NOMO-1 treated with DMSO at 0.1 percent for 48 hours (cell line): ENCODE measurements around the gene MFSD11.
"Not testable (repeated sequence)": the region's sequence is repeated elsewhere in the genome, so short reads cannot be mapped to it uniquely, and the experiment has no call there.

Experiments used
- DNase-seq: peaks from one replicate; lab custom pipeline; 2025; ENCODE audit not compliant: unreplicated experiment; lab: John Stamatoyannopoulos, UW

MFSD11 gene

DNA sequence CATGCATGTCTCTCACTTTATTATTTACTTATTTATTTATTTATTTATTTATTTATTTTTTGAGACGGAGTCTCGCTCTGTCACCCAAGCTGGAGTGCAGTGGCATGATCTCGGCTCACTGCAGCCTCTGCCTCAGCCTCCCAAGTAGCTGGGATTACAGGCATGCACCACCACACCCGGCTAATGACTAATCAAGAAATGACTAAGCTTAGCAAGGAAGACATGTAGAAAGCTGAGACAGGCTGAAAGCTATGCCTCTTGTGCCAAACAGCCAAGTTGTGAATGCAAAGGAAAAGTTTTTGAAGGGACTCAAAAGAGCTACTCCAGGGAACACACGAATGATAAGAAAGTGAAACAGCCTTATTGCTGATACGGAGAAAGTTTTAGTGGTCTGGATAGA is 7.9 kb downstream of the MFSD11 start:
- DNase-seq, result not testable (repeated sequence)

DNA sequence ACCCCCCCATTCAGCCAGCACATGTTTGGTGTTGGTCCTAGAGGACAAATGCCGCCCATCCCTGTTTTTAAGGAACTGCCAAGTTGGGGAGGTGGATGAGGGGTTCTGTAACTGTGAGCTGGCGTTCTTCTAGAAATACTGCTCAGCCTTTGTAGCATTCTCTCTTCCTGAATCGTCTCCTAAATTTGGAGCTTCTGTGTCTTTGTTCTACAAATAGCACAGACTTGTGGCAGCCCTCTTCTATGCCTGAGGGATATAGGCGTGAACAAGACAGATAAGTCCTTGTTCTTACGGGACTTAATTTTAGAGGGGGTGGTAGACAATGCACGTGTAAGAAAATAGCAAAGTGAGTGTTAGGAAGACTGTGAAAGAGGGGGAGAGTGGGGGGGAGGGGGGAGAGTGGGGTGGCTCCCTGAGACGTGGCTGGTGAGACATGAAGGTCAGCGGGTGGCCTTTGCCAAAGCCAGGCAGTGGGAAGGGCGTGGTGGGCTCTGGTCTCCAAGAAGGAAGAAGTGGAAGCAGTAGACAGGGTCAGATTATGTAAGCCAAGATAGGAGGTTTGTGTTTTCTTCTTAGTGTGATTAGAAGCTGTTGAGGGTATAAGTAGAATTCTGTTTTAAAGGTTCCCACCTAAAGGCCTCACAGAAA is 9.9 kb downstream of the MFSD11 start:
- DNase-seq, result no peak

GRCh38 chr17:76748657-76749056 is 10.7 kb downstream of the MFSD11 start:
- DNase-seq, result no peak

DNA sequence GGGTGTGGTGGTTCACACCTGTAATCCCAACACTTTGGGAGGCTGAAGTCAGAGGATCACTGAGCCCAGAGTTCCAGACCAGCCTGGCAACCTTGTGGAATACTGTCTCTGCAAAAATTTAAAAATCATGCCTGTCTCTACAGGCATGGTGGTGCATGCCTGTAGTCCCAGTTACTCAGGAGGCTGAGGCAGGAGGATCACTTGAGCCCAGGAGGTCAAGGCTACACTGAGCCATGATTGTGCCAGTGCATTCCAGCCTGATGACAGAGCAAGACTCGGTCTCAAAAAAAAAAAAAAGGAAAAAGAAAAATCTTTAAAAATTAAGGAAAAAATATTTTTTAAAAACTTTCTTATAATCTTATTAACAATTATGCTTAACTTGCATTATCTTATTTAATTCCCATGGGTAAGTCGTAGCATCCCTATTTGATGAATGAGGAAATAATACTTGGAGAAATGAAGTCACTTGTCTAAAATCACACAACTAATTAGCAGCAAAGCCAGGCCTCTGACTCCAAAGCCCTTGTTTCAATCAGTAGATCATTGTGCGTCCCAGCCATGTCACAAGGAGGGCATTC is 13.6 kb downstream of the MFSD11 start:
- no peak for DNase-seq

DNA sequence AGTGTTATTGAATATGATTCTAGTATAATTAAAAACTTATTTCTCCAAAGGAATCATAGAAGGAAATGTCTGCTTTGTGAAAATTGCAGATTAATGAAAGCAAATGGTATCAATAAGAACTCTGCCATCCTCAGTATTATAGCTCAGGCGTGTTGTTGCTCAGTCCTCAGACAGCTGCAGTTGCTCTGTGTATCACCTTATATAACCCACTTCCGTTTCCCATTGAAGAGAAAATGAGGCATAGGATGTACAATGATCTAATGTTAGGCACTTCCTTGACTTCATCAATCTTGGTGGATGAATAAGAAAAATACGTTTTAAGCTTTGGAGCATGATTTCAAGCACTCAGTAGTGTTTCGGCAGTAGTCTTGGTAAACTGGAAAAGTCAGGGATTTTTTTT is 14.1 kb downstream of the MFSD11 start:
- DNase-seq, result no peak

- DNase-seq, result no peak
These were observed 15.4 kb downstream of the MFSD11 start for GRCh38 chr17:76753061-76753961.

- DNase-seq, result no peak
These were observed 17.4 kb downstream of the MFSD11 start for GRCh38 chr17:76755285-76755684.

GRCh38 chr17:76757256-76757655 is 19.3 kb downstream of the MFSD11 start:
- DNase-seq, result no peak

DNA sequence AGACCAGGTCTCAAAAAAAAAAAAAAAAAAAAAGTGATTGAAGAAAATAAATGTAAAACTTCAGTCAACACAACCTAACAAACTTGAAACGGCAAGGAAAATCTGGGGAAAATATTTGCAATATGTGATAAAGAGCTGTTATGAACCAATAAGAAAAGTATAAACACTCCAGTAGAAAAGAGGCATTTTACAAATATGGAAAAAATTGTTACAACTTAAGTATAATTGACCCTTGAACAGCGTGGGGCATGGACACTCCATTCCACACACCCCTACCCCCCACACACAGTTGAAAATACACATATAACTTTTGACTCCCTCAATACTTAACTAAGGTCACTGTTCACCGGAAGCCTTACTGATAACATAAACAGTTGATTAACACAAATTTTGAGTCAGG is 20.7 kb downstream of the MFSD11 start:
- DNase-seq, result no peak

DNA sequence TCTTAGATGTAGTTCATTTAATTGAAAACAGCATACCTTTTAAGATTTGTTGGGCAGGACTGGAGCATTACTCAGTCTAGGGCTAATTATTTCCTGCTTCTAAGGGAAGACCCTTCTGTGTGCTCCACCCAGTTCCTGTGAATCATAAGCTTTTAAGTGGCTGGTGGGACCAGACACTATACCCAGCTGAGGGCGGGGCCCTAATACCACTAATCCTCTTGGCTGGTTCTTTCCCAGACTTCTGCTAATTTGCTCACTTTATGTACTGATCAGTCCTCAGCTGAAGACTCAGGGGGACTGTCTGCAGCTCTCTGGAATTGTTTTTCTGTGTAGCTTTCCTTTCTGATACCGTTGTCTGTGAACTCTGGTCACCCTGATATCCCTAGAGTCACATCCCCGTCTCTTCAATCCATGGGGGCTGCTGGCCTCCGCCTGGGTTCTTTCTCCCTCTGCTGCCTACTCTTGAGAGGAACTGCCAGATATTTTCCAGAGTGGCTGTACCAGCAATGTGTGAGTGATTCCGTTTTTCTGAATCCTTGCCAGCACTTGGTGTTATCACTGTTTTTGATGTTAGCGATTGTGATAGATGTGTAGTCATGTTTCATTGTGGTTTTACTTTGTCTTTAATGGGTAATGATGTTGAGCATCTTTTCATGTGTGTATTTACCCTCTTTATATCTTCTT is 35.1 kb downstream of the MFSD11 start:
- DNase-seq, result peak; percentile 80

DNA sequence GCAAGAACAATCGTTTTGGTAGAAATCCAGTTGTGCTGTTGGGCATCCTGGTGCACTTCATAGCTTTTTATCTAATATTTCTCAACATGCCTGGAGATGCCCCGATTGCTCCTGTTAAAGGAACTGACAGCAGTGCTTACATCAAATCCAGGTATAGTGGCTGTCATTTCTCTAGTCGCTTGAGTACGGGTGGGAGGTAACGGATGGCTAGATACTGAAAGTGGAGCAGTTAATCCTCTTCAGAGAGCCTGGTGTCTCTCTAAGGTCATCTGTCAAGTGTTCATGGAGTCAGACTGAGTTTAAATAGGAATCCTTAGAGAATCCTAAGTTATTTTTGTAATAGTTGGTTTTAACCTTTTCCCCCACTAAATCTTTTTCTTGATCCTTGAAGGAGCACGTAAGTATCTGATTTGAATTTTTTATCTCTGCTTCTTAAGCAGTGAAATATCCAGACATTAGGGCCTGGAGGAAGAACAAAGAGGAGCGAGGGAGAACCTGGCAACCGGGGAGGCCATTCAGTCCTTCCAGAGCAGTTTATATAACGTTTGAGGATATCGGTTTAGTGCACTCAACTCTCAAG is 37.2 kb downstream of the MFSD11 start:
- DNase-seq, result no peak

- no peak for DNase-seq
These were observed 43.4 kb downstream of the MFSD11 start for GRCh38 chr17:76781056-76781982.

DNA sequence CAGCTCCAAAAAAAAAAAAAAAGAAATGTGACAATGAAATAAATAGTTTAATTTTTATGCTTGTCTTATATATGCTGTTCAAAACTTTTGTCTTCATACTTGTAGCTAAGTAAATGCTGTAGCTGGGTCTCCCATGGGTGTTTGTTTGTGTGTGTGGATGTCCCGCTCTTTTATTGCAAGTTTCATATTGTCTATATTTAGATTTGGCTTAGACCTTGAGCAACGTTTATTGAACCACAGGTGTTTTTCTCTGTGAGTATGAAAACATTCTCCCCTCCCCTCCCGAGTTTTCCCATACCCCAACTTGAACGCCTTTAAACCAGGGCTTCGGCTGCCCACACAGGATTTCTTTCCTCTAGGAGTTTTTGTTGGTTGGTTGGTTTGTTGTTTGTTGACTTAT is 45.2 kb downstream of the MFSD11 start:
- DNase-seq, result no peak

- DNase-seq, result no peak
These were observed 47.0 kb downstream of the MFSD11 start for GRCh38 chr17:76784926-76785325.

DNA sequence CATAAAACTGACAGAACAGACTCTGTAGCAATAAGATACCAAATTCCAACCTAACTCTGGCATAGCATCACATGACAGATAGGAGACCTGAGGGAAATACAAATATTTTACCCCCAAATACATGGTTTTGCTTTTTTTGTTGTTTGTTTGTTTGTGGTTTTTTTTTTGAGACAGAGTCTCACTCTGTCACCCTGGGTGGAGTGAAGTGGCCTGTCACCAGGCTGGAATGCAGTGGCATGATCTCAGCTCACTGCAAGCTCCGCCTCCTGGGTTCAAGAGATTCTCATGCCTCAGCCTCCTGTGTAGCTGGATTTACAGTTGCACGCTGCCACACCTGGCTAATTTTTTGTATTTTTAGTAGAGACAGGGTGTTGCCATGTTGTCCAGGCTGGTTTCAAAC is 49.9 kb downstream of the MFSD11 start:
- DNase-seq, result not testable (repeated sequence)

DNA sequence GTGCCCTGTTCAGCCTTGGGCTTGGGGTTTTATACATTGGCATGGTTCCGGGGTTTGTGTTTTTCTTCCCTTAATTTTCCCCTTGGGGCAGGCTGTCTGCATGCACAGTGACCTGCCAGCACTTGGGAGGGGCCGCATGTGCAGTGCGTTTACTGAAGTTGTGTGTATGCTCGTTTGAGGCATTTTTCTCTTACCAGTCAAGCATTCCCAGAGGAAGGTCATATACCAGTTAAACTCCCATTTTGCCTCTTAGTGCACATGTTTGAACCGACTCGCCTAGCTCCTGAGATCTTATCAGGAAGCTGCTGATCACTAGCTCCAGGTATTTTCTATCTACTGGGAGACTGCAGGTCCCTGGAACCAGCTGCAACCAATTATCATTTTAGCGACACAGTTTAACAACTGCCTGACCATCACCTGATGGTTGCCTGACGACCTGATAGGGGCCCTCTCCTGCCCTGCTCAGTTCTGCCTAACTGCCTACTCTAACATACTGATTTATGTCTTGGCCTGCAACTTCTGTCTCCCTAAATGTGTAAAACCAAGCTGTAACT is 51.4 kb downstream of the MFSD11 start:
- no peak for DNase-seq

- DNase-seq, result peak; percentile 63
These were observed 53.4 kb downstream of the MFSD11 start for GRCh38 chr17:76791053-76791980.

DNA sequence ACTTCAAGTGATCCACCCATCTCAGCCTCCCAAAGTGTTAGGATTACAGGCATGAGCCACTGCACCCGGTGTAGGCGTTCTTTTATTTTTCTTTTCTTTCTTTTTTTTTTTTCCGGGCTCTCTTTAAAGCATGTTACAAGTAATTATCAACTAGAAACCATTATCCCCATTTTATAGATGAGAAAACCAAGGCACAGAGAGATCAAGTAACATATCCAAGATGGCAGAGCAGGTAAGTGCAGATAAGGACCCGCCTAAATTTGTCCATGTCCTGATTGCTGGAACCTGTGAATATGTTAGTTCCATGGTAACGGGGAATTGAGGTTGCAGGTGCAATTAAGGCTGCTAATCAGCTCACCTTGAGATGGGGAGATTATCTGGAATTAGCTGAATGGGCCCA is 54.4 kb downstream of the MFSD11 start:
- DNase-seq, result no peak

DNA sequence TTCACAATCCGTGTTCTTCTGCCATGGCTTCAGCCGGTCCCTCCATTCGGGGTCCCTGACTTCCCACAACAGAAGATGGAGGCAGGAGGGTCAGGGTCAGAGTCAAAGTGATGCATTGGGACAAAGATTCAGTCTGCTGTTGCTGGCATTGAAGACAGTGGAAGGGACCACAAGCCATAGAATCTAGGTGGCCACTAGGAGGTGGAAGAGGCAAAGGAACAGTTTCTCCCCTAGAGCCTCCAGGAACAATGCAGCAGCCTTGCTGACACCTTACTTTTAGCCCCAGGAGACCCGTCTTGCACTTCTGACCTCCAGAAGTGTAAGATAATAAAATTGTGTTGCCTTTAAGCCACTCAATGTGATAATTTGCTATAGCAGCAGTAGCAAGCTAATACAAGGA is 55.9 kb downstream of the MFSD11 start:
- DNase-seq, result no peak
